ENCODE measurements around the gene PPIL3.
"Not testable (repeated sequence)": the region's sequence is repeated elsewhere in the genome, so short reads cannot be mapped to it uniquely, and the experiment has no call there.

PPIL3 gene

DNA sequence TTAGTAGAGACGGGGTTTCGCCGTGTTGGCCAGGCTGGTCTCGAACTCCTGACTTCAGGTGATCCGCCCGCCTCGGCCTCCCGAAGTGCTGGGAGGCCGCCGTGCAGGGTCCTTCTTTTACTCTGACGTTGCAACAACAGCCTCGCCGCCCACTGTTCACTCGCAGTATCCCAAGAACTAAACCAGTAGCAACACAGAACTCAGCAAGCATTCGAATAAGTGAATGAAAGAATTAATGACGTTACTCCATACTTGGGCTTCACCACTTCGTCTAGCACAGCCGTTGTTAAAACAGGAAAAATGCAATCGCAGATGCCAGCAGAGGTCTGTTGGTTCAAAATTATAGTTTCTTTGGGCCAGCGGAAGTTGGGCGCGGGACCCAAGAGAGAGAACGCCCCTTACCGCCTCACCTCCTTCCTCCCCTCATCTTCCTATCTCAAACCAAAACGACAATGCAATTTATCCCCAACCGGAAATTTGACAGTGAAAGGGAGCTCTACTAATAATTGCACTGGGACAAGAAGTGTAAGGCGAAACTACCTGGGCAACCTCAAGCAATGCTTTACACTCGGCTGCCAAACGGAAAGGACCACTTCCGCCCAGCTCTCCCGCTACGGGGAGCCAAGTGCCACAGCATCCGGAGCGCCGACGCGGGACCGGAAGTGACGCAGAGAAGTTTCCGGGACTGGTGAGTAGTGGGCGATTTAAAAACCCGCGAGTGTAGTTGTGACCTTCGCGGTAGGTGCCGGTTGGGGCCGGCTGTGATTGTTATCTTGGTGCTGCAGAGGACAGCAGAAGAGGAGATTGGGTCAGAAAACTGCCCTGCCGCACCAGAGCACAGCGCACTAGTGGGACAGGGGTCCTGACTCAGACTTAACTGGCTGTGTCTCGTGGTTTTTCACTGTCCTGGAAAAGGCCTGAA lies at the start of gene PPIL3, which contains the start of gene NIF3L1:
Gene PPIL3, minus strand, starts transcription at position 374 of the 922 bp plus-strand sequence. CDS start 1,462 bp downstream, outside the sequence.
Gene NIF3L1, plus strand, starts transcription at position 668 of the 922 bp plus-strand sequence. CDS start 2,573 bp downstream, outside the sequence.
- peak; percentile 99 for DNase-seq

DNA sequence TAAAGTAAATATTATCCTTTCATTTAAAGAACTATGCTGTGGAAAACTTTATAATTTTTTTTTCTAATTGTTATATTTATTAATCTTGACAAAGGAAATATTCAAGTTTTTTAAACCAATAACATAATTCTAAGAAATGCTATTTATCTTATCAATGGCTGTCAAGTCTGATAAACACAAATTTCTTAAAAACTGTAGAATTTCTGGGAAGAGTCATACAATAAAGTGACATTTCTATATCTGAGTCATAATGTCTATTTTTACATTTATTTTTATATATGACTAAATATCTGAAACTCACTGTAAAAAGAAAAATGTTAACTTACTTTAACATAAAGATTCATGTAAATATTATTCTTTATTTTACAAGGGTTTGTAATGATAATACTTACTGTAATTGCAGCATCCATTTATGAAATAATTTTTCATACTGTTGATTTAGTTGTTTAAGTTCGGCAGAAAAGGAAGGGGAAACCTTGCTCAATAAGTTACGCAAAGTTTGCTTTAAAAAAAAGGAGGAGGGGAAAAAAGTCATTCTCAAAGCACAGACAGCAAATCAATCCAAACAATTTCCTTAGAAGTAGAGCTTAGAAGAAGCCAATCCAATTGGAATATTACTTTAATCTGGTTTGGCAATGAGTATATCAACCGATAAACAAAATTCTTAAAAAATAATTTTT lies 42.2 kb upstream of the PPIL3 start:
- no peak for DNase-seq

DNA sequence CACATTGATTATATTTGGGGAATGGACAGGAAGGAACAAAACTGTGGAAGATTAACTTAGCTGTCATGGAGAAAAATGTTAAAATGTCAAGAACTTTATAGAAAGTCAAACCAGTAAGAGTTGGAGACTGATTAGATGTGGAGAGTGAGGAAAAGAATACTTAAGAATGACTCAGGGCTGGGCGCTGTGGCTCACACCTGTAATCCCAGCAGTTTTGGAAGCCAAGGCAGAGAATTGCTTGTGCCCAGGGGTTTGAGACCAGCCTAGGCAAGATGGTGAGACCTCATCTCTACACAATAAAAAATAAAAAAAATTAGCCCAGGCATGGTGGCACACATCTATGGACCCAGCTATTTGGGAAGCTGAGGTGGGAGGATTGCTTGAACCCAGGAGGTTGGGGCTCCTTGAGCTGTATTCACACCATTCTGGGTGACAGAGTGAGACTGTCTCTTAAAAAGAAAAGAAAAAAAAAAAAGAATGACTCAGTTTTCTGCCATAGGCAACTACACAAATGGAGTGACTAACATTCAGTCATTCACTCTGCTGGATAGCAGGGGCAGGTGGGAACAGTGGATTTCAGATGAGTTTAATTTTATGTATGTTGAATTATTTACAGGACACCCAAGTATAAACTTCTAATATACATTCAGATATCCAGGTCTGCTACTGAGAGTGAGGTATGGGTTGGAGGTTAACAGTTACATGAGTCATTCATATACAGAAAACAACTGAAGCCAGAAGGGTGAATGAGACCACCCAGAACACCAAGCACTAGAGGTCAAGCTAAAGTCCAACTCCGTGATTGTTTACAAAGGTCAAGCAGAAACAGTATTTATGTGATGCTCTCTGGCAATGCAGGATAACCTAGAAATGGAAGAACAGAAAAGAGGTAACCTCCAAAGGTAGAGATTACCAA lies 40.7 kb upstream of the PPIL3 start:
- no peak for DNase-seq

DNA sequence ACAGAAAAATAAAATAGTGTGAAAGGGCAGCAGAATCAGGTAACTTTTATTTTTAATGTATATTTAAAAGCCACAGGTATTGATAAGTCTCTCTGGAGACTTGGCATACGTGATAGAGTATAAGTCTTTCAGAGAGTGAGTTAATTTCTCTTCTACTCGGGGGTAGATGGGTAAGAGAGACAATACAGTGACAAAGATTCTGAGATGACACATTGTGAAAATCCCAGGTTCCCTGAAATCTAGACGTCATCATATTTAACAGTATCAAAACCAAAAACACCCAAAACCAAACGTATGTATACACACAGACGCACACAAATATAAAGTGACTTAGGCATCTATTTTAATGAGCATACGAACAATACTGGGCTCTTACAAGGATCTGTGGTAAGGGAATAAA lies 33.6 kb upstream of the PPIL3 start:
- no peak for DNase-seq

DNA sequence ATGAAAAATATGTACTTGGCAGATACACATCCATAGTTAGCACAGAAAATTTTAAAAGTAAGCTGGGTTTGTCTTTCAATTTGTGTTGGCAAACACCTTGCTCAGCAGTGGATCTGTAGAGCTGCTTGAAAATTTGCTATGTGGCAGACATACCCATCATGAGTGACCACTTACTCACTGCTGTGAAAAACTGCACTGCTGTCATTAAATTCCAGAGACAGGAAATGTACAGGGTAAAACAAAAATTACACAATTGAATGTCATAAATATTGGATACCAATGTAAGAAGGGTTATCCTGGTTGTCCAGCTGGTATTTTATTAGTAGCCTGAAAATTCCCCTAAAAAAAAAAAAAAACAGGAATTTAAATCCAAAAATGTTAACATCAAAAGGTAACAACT lies 24.8 kb upstream of the PPIL3 start:
- no peak for DNase-seq

DNA sequence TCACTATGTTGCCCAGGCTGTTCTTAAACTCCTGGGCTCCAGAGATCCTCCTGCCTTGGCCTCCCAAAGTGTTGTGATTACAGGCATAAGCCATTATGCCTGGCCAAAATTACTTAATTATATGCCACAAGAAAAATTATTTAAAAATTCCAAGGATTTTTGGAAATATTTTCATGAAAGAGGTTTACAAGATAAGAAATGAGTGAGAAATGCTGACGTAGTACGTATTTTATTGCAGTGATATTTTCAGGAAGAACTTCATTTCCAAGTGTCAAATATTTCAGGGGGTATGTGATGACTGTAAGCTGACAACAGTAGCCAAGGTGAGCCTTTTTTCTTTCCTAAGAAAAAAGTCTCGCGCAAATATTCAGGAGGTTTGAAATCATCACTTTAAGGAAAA lies 21.1 kb upstream of the PPIL3 start:
- no peak for DNase-seq

DNA sequence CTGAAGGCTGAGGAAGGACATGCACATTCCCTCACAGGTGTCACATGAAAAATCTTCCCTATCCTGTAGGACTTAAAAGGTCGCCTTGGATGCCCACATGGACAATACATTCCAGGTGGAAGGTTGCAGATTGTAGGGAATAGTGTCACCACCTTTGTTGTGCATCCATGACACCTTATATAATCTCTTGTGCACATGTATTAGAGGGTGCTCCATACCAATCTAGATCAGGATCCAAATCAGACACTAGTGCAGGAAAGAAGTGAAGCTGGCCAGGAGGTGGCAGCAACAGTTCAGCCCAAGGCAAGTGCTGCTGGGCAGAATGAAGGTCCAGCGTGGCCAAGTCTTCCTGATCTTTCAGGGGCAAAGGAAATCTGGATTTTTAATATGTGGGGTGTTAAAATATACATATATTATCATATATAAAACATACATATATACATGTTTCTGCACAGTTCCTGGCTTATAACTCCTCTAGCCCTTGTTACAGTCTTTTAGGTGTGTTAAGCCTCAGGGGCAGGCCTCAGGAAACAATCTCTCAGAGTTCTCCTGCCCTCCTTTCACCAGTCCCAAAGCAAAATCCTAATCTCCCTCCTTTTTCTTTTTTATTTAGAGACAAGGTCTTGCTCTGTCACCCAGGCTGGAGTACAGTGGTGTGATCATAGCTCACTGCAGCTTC lies 16.9 kb upstream of the PPIL3 start:
- DNase-seq = peak; percentile 65

DNA sequence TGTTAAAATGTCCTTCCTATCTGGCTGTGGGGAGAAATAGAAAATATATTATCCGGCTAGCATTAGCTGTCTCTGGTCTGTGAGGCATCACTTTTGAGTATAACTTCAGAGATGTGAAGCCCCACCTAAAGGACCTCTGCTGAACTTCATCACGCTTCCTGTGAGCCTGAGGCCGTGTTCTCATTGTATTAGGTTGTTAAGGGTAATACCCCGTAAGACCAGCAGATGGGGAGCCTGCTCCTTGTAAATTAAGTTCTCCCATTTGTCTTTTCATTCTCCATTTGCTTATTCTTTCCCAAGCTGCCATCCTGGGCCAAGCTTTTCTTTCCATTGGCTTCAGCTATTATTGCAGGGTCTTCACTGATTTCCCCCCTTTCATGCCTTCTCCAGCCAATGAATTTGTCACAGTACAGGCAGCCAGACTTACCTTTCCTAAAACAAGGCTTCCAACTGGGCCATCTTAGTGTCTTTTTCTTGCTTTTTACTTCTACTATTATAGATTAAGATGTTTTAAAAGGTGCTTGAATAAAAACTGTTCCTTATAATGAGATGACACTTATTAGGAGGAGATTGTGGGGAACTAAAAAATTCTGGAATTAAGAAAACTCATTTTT lies 12.7 kb upstream of the PPIL3 start:
- DNase-seq = peak; percentile 85

DNA sequence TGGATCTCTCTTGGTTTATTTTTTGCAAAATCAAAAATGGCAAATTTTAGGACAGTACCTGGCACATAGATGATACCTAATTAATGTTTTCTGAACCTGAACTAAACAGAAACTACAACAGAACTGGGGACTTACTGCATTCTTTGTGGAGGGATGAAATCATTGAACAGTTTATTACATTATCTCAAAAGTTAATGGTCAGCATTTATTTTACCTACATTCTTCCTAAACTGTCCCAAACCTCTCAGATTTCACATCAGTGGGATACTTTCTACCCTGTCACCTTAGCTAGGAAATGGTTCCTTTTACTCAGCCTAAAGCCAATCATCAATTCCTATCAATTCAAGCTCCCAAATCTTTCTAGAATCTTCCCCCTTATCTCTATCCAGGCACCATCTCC lies 10.6 kb upstream of the PPIL3 start:
- DNase-seq = no peak

DNA sequence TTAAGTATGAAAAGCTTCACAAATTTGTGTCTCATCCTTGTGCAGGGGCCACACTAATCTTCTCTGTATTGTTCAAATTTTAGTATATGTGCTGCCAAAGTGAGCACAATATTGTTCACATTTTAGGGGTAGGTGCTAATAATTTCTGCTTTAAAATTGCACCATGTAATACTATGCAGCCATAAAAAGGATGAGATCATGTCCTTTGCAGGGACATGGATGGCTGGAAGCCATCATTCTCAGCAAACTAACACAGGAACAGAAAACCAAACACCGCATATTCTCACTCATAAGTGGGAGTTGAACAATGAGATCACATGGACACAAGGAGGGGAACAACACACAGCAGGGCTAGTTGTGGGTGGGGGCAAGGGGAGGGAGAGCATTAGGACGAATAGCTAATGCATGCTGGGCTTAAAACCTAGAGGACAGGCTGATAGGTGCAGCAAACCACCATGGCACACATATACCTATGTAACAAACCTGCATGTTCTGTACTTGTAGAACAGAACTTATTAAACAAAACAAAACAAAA lies 7.1 kb downstream of the PPIL3 start:
- DNase-seq = not testable (repeated sequence)

DNA sequence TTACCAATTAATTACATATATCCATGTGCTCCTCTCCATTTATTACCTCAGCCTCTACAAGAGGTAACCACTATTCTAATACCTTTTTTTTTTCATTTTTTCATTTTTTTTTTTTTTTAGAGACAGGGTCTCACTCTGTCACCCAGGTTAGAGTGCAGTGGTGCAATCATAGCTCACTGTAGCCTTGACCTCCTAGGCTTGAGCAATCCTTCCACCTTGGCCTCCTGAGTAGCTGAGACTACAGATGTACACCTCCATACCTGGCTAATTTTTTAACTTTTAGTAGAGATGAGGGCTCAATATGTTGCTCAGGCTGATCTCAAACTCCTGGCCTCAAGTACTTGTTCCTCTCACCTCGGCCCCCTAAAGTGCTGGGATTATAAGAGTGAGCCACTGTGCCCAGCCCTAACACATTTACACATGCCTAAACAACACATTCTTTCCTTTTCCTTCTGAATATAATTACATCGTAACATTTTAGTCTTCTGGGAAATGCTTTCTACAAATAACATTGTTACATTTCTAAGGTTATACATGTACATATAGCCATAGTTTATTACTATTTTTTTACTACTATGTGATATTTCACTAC lies 10.5 kb downstream of the PPIL3 start:
- no peak for DNase-seq

DNA sequence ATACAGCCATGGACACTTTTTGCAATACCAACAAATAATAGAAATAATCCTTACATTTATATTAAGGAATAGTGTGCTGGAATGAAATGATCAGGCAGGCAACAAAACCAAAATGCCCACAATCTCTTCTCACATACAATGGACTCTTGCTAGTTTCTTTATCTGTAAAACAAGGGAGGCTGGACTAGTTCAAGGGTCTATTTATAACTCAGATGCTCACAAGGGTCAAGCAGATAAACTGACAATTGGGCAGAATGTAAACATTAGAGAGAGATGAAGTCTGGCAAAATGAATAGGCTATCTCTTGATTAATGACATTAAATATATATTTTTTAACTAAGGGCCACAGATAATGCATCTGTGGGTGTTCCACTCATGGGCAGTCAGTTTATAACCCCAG lies 11.4 kb downstream of the PPIL3 start:
- no peak for DNase-seq

DNA sequence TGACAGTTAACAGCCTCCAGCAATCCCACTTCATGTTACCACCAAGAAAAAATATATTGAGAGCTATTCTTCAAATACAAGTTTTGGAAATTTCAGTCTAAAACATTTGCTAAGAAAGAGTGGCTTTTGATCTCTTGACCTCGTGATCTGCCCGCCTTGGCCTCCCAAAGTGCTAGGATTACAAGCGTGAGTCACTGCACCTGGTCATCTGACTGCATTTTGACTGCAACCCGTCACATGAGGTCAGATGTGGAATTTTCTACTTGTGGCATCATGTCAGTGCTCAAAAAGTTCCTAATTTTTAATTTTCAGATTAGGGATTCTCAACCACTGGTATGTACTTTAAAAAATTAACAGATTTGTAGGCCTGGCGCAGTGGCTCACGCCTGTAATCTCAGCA lies 15.3 kb downstream of the PPIL3 start:
- no peak for DNase-seq

DNA sequence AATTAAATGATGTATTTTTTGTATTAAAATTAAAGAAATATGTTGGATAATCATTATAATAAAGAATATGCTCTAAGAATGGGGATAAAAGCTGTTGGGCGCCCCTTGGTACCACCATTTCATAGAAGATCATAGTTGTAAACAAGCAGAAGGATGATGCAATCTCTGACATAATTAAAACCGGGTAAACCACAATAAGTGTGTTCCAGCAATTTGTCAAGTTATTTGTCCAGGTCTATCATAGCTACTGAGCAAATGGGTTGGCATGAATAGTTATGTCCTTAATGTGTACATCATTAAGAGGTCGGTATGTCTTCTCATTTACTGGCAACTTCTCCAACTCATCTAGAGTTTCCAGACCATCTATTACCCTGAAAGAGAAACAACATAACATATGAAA lies 17.7 kb downstream of the PPIL3 start:
- no peak for DNase-seq

DNA sequence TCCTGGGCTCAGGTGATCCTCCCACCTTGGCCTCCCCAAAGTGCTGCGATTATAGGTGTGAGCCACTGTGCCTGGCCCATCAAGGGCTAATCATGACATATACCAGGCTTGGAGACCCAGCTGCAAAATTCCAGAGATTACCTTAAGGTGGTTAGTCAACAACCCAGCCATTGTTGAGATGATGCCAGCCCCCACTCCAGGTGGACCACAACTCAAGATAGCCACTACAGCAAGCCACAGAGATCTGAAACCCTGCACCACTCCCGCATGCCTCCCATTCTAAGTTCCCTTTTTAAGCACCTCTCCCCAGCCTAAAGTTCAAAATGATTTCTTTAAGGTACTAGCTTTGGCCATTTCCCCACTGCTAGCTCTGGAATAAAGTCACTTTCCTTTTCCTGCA lies 19.9 kb downstream of the PPIL3 start:
- no peak for DNase-seq

DNA sequence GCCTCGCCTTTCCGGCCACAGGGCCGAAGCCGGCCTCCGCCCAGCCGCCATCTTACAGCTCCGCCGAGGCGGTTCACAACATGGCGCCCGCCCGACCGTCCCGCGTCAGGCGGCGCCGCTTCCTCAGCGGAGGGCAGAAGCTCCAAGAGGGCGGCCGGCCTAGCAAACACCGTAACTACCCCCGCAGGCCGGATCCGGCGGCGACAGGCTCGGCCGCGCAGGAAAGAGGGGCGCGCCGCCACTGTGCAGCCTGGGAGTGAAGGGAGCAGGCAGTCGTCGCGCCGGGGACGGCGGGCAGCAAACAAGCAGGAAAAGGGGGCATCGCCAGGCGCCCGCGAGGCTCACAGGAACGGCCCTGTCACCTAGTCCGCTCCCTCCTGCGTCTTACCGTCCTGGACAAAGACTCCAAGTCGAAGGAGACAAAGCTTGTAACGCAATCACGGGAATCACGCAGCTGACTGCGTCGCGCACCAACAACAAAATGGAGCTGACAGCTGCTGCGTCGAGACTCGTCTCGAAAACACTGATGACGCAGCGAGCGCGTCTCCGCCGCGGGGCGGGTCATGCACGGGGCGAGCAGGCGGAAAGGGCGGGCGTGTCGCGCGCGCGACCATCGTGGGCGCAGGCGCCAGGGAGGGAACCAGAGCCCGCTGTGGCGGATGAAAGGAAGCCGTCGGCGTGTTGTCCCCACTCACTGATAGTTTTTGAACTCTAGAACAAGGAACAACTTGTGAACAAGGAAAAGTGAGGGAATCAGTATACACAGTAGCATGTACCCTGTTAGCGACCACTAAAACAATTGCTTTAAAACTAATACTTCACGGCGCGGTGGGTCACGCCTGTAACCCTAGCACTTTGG lies 24.5 kb downstream of the PPIL3 start, which contains the start of gene CLK1:
Gene CLK1, minus strand, starts transcription at position 483 of the 859 bp plus-strand sequence. CDS start 2,796 bp downstream, outside the sequence.
- DNase-seq = peak; percentile 96

DNA sequence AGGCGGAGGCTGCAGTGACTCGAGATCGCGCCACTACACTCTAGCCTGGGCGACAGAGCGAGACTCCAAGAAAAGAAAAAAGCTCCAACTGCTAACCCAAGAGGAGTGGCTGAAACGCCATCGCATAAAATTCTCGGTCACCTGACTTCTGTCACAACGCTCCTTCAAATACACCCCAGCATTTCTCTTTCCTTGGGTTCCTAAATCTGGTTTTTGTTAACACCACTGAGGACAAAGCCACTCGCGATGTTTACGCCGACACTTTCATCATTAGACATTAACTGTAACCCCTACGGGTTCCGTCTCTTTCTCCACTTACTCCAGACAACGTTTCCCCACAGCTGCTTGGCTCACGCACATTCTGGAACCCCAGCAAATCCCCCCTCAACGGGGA lies 25.1 kb downstream of the PPIL3 start:
- peak; percentile 80 for DNase-seq

DNA sequence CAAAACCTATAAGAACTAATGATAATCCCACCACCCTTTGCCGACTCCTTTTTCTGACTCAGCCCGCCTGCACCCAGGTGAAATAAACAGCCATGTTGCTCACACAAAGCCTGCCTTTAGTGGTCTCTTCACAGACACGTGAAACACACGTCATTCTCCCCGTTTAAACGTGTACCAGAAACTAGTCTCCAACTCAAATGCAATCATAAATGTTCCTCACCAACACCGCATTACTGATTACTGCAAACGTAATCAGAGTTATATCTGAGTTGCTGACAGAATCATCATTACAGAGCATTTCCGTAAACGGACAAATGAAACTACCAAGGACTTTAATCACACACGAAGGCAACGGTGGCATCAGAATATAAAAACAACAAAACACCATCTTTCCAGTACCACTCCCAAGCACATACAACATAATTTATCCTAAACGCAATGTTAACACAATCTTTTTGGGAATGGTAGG lies 26.3 kb downstream of the PPIL3 start:
- DNase-seq = peak; percentile 47

DNA sequence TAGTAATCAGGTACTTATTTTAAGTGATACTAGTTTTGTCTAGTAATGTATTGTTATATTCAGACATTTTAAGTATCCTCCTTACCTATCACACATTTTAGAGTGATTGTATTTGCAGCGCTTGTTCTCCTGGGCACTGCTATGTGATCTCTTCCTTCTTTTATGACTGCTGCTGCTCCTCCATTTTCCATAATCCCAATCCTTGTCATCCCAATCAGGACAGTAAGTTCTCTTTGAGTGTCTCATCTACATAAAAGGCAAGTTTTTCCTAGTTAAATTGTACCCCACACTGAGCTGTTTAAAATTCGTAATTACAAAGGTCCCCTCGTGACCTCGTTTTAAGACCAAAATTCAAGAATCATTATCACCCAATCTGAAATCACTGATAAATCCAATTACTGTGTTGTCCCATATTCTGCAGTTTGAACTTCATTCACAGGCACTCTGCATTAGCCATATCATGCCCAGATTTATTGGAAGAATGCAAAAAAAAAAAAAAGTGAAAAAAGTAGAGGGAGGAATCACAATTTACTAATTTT lies 27.2 kb downstream of the PPIL3 start:
- peak; percentile 6 for DNase-seq

Measured in NCI-H2227 treated with DMSO at 0.1 percent for 48 hours (cell line).